GM18907 (cell line): Measurements from ENCODE around the gene THBS2.
"Not testable (repeated sequence)": the region's sequence is repeated elsewhere in the genome, so short reads cannot be mapped to it uniquely, and the experiment has no call there.

ENCODE experiments used
- ATAC-seq: cut with Tn5 transposase; IDR thresholded peaks from one replicate; pipeline ENCODE4 v1.9.1; 2021; ENCODE audit warnings: mild to moderate bottlenecking, moderate library complexity; ENCODE audit not compliant: unreplicated experiment

THBS2 gene

GRCh38 chr6:169188051-169188470 lies 65.6 kb downstream of the THBS2 start:
- no peak for ATAC-seq

GRCh38 chr6:169186496-169187169 lies 67.0 kb downstream of the THBS2 start:
- ATAC-seq, result no peak

GRCh38 chr6:169185692-169186485 lies 67.8 kb downstream of the THBS2 start:
- no peak for ATAC-seq

GRCh38 chr6:169185011-169185521 lies 68.6 kb downstream of the THBS2 start:
- ATAC-seq, result no peak

GRCh38 chr6:169184419-169184818 lies 69.2 kb downstream of the THBS2 start:
- ATAC-seq, result no peak

GRCh38 chr6:169183233-169183632 lies 70.4 kb downstream of the THBS2 start:
- ATAC-seq, result no peak

- ATAC-seq, result not testable (repeated sequence)
Observed at GRCh38 chr6:169179831-169180230, 73.8 kb downstream of the THBS2 start.

- ATAC-seq, result no peak
Observed at GRCh38 chr6:169177516-169178166, 76.0 kb downstream of the THBS2 start.

- no peak for ATAC-seq
Observed at GRCh38 chr6:169176361-169176991, 77.2 kb downstream of the THBS2 start.

- ATAC-seq, result no peak
Observed at GRCh38 chr6:169175360-169175887, 78.2 kb downstream of the THBS2 start.

GRCh38 chr6:169174516-169175359 lies 78.9 kb downstream of the THBS2 start:
- ATAC-seq, result no peak

GRCh38 chr6:169173532-169174268 lies 79.9 kb downstream of the THBS2 start:
- no peak for ATAC-seq

- ATAC-seq, result no peak
Observed at GRCh38 chr6:169172946-169173345, 80.7 kb downstream of the THBS2 start.

- ATAC-seq, result no peak
Observed at GRCh38 chr6:169172456-169172855, 81.2 kb downstream of the THBS2 start.

GRCh38 chr6:169171951-169172350 lies 81.7 kb downstream of the THBS2 start:
- no peak for ATAC-seq

GRCh38 chr6:169171016-169171415 lies 82.6 kb downstream of the THBS2 start:
- ATAC-seq, result no peak

GRCh38 chr6:169170583-169170955 lies 83.1 kb downstream of the THBS2 start:
- no peak for ATAC-seq

- no peak for ATAC-seq
Observed at GRCh38 chr6:169169941-169170582, 83.6 kb downstream of the THBS2 start.

GRCh38 chr6:169169375-169169774 lies 84.3 kb downstream of the THBS2 start:
- ATAC-seq, result no peak
